Activated CD8-positive, alpha-beta memory T cell treated with anti-CD3 and anti-CD28 coated beads, Interleukin-2, amount 50 U/mL, for 1 hour (primary cell): ENCODE measurements around the gene ANO9.
"Not testable (repeated sequence)": the region's sequence is repeated elsewhere in the genome, so short reads cannot be mapped to it uniquely, and the experiment has no call there.

Source experiments
- DNase-seq: peaks from one replicate; pipeline ENCODE4 v3.0.0-alpha.2; 2020; ENCODE audit errors: extremely low read depth

ANO9 gene

GRCh38 chr11:403021-403760 lies 38.6 kb downstream of the ANO9 start:
- DNase-seq: no peak

GRCh38 chr11:401196-401595 lies 40.6 kb downstream of the ANO9 start:
- not testable (repeated sequence) for DNase-seq

- no peak for DNase-seq
These were observed 41.5 kb downstream of the ANO9 start for GRCh38 chr11:400241-400689.

- no peak for DNase-seq
These were observed 42.0 kb downstream of the ANO9 start for GRCh38 chr11:399731-400211.

GRCh38 chr11:398826-399225 lies 43.0 kb downstream of the ANO9 start:
- no peak for DNase-seq

GRCh38 chr11:396948-397548 lies 44.8 kb downstream of the ANO9 start:
- DNase-seq: no peak

- no peak for DNase-seq
These were observed 45.3 kb downstream of the ANO9 start for GRCh38 chr11:396511-396947.

- DNase-seq: no peak
These were observed 45.9 kb downstream of the ANO9 start for GRCh38 chr11:395866-396265.

- no peak for DNase-seq
These were observed 46.8 kb downstream of the ANO9 start for GRCh38 chr11:394858-395655.

- DNase-seq: no peak
These were observed 47.6 kb downstream of the ANO9 start, which contains the start of gene PKP3 for GRCh38 chr11:394034-394857. Gene PKP3 (plus strand): TSS chr11:394209. CDS start chr11:394293, 84 bp downstream.

- no peak for DNase-seq
These were observed 48.4 kb downstream of the ANO9 start for GRCh38 chr11:393219-394033.

GRCh38 chr11:392102-392777 lies 49.6 kb downstream of the ANO9 start:
- no peak for DNase-seq

GRCh38 chr11:391117-392017 lies 50.4 kb downstream of the ANO9 start:
- DNase-seq: no peak

GRCh38 chr11:390175-390574 lies 51.6 kb downstream of the ANO9 start:
- no peak for DNase-seq

GRCh38 chr11:389369-389768 lies 52.4 kb downstream of the ANO9 start:
- DNase-seq: not testable (repeated sequence)

GRCh38 chr11:387193-387793 lies 54.5 kb downstream of the ANO9 start:
- no peak for DNase-seq

GRCh38 chr11:386483-386882 lies 55.3 kb downstream of the ANO9 start:
- DNase-seq: no peak

- DNase-seq: no peak
These were observed 56.0 kb downstream of the ANO9 start for GRCh38 chr11:385594-386351.
